HG03442 (cell line): ENCODE data around the gene MAP1S.
"Not testable (repeated sequence)": the region's sequence is repeated elsewhere in the genome, so short reads cannot be mapped to it uniquely, and the experiment has no call there.

Experiments used
- ATAC-seq: cut with Tn5 transposase; IDR thresholded peaks from one replicate; pipeline ENCODE4 v1.9.1; 2021; ENCODE audit warnings: mild to moderate bottlenecking, moderate library complexity; ENCODE audit not compliant: unreplicated experiment

Gene MAP1S

DNA sequence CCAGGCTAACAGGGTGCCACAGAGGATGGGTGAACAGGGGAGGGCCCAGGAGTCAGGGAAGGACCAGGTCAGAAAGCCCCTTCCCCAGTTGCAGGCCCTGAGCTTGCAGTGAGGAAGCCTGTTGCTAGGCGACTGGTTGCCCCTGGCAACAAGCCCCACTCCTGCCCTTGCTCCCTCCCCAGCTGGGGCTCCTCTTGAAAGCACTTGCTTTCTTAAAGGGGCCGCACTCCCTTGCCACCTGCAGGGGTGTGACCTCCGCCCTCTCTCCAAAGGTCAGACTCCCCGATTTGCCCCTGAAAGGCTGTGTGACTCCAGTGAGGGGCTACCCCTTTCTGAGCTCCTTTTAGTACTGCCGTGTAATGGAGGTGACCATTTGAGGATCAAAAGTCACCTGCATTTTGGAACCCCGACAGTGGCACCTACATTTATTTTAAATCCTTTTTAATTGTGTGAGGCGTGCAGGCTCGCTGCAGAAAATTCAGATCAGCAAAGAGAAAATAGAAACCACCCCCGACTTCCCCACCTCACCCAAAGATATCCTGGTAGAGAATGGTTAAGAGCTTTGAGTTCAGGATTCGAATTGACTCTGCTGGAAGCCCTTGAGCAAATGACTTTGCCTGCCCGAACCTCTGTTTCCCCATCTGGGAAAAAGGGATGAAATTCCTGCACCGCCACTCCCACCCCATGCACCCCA is 36.8 kb downstream of the MAP1S start:
- peak; percentile 32 for ATAC-seq

DNA sequence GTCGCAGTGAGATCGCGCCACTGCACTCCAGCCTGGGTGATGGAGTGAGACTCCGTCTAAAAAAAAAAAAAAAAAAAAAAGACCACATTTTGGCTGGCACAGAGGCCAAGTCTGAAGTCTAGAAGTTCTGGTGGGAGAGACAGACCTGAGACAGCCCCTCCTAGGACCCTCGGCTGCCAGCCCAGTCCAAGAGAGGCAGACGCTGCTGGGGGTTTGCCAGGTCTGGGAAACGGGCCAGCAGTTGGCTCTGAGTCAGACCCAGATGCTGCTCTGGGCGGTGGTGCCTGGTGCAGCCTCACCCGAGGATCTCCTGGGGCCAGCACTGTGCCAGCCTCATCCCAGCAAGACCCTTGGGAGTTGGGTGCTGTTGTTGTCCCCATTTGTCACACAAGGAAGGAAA is 37.8 kb downstream of the MAP1S start:
- ATAC-seq: no peak

DNA sequence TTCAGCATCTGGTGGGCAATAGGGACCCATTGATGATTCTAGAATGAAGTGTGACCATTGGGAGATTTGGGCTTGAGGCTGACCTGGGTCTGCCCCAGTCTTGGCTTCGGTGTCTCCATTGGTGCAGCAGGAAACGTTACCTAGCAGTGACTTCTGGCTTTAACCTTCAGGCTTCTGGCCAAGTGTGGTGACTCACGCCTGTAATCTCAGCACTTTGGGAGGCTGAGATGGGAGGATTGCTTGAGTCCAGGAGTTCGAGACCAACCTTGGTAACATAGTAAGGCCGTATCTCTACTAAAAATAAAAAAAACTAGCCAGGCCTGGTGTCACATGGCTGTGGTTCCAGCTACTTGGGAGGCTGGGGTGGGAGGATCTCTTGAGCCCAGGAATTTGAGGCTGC is 39.2 kb downstream of the MAP1S start:
- ATAC-seq: no peak

DNA sequence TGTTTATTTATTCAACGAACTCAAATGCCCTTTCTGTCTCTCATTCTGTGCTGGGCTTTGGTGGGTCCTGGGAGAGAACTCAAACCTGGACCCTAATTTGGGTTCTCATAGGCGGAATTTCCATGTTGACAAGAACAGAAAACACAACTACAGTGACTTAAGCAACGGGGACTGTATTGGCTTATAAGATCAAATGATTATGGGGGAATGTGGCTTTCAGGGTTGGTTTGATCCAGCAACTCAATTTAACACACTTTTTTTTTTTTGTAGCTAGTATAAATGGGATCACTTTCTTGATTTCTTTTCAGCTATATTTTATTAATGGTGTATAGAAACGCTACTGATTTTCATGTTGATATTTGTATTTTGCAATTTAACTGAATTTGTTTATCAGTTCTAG is 41.9 kb downstream of the MAP1S start:
- no peak for ATAC-seq

DNA sequence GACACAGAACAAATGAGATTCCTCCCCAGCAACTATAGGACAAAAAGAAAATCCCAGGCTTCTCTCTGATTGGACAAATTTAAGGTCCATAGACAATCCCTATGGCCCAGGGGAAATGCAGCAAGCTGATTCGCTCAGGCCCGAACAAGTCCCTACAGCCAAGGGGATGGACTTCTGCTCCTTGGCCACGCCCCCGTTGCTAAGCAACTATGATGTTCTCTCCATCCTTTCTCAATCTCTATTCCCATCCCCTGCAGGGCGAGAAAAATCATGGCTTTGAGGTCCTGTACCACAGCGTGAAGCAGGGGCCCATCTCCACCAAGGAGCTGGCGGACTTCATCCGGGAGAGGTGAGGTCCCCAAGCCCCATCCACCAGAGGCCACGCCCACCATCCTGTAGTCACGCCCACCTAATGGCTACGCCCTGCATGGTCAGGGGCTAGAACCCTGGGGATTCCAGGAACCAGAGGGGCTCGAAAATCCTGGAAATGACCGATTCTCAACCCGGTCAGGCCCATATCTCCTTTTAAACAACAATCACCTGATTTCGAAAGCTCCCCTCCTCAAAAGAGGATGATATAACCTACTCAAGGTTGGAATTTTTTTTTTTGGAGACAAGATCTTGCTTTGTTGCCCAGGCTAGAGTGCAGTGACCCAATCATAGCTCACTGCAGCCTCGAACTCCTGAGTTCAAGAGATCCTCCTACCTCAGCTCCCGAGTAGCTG is 43.4 kb downstream of the MAP1S start:
- no peak for ATAC-seq

DNA sequence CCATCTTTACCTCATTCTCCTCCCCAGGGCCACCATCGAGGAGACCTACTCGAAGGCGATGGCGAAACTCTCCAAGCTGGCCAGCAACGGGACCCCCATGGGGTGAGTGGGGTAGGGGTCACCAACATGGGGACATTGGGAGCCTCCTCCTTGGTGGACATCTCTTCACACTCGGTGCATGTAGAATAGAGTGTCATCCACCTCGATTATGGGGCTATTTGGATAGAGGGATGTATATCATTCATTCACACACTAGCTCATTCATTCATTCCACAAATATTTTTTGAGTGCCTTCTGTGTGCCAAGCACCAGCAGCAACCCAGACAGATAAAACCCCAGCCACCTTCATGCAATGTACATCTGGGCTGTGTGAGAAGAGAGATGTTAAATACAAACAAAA is 45.1 kb downstream of the MAP1S start:
- ATAC-seq: no peak

DNA sequence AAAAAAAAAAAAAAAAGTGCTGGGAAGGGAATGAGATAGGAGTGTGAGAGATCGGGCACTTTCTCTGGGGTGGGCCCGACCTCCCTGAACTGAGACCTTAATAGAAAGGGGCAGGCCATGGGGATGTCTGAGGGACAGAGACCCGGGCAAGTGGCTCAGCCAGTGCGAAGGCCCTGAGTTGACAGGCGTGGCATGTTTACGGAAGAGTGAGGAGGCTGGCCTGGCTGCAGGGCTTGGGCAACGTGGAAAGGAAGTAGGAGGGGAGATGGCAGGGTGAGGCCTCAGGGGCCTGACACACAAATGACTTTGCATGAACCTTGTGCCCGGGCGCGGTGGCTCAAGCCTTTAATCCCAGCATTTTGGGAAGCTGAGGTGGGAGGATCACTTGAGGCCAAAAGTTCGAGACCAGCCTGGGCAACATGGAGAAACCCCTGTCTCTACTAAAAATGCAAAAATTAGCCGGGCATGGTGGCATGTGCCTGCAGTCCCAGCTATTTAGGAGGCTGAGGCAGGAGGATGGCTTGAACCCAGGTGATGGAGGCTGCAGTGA is 45.9 kb downstream of the MAP1S start:
- ATAC-seq: no peak

DNA sequence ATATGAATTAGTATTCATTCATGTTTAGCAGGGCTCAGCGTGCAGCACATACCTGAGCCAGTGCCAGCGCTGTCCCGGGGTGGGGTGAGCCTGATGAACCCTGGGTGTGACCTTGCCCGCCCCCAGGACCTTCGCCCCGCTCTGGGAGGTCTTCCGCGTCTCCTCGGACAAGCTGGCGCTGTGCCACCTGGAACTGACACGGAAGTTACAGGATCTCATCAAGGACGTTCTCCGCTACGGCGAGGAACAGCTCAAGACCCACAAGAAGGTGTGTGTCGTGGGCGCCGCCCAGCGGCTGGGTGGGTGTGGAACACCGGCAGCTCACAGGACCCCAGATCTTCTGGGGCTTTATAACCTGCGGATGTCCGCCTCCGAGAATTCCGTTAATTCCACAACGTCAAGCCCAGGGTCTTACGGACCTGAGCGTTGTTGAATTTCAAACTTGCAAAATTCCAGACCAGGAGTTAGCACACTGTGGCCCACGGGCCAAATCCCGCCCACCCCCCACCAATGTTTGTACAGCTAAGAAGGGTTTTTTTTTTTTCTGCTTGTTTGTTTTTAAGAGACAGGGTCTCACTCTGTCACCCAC is 47.4 kb downstream of the MAP1S start:
- no peak for ATAC-seq

DNA sequence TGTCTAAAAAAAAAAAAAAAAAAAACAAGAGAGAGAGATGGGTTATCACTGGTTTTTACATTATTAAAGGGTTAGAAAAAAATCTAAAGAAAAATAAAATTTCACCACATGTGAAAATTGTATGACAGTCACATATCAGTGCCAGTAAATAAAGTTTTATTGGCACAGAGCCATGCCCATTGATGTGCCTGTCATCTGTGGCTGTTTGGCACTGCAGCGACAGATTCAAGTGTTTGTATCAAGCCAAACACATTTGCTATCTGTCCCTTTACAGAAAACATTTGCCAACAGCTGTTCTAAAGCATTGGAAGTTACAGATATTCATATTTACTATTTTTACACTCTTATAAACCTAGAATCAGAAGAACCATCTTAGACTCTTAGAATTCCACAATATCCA is 48.3 kb downstream of the MAP1S start:
- no peak for ATAC-seq

DNA sequence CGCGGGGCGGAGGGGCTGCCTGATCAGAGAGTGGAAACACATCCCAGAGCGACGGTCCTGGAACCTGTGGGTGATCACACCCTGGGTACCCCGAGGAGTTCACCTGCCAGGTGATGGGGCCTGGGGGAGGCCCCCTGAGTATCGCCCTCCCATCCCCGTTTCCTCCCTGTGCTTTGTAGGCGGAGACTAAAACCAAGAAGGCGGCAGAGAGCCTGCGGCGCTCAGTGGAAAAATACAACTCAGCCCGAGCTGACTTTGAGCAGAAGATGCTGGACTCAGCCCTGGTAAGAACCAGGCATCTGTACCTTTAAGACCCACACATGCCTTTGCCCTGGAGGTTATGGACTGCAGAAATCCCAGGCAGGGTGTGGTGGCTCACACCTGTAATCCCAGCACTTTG is 51.3 kb downstream of the MAP1S start:
- ATAC-seq: no peak

DNA sequence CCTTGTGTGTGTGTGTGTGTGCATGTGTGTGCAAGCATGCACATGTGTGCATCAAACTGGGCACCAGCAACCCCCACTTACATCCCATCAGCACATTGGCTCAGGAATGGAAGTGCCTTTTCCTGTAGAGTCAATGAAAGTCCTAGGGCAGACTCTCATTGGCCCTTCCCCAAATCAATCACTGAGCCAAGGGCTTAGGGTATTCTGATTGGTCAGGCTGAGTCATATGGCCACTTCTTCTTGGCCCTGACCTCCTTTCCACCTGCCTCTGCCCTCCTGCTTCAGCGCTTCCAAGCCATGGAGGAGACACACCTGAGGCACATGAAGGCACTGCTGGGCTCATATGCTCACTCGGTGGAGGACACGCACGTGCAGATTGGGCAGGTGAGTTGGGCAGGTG is 52.9 kb downstream of the MAP1S start:
- no peak for ATAC-seq

DNA sequence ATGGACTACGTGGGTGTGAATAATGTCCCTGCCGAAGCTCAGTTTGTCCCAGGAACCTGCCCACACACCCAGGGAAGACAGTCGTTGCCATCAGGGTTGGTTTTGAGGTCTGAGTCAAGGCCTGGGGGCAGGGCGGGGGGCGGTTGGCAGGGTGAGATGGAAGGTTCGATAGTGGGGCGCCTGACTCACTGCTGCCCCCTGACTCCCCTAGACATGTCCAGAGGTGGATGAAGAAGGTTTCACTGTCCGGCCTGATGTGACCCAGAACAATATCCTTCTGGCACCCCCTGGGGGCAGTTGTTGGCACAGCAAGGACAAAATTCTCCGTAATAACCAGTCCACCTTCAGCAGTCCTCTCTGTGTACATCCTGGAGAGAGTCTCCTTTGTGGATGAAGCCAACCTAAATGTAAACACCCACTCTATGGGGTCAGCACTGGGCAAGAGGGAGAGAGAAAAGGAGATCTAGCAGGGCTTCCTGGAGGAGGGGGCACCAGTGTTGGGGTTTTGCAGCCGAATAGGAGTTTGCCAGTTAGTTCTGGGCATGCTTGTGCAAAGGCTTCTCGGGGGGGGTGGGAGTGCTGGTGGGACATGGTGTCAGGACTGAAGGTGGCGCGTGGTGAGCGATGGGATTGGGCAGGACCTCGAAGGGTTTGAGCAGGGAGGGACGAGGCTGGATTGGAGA is 56.1 kb downstream of the MAP1S start:
- ATAC-seq: no peak

DNA sequence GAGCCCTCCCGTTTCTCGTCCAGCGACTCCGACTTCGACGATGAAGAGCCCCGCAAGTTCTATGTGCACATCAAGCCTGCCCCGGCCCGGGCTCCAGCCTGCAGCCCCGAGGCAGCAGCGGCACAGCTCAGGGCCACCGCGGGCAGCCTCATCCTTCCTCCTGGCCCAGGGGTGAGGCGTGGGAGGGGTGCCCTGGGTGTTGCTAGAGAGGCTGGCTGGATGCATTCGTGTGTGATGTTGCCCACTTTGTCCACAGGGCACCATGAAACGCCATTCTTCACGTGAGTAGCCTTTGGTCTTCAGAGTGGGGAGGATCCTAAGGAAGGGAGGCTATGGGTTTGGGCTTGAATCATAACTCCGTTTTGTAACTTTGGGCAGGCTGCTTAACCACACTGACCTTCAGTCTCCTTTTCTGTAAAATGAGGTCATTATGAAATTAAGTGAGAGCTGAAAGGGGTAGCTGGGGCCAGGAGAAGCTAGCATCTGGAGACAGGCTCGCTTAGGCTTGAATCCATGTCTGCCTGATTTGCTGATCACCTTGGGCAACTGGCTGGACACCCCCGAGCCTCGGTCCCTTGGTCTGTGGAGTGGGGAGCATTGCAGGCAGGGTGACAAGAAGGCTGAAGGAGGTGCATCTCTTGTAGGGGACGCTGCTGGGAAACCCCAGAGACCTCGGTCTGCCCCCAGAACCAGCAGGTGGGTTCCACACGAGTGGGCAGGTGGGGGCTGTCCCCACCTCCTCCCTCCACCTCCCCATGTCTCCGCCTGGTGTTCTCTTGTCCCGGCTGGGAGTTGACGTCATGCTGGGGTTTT is 56.9 kb downstream of the MAP1S start:
- peak; percentile 58 for ATAC-seq

DNA sequence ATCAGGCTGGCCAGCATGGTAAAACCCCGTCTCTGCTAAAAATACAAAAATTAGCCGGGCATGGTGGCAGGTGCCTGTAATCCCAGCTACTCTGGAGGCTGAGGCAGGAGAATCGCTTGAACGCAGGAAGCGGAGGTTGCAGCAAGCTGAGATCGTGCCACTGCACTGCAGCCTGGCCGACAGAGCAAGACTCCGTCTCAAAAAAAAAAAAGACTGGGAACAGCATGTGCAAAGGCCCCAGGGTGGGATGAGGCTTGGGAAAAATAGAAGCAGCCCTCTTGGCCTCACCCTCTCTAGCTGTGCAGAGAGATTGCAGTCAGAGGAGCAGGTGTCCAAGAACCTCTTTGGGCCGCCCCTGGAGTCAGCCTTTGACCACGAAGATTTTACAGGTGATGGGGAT is 58.6 kb downstream of the MAP1S start:
- not testable (repeated sequence) for ATAC-seq

DNA sequence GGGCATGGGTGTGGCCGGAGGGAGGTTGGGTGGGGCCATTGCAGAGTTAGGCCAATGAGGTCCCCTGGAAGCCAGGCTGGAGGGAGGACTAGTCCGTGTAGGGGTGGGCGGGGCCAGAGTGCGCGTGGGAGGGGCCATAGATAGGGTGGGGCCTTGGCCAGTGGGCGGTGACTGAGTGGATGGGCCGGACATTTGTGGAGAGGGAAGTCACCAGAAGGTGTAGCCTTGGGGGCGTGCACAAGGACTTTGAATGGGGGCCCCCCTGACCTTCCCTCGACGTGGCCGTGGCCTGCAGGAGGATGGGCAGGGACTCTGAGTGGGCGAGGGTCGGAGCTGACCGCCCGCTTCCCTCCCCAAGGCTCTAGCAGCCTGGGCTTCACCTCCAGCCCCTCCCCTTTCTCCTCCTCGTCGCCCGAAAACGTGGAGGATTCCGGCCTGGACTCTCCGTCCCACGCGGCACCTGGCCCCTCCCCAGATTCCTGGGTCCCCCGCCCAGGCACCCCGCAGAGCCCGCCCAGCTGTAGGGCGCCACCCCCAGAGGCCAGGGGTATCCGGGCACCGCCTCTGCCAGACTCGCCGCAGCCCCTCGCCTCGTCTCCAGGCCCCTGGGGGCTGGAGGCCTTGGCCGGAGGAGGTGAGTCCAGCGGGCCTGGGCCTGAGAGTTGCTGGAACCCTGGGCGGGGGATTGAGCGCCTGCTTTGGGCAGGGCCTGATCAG is 59.1 kb downstream of the MAP1S start:
- no peak for ATAC-seq

DNA sequence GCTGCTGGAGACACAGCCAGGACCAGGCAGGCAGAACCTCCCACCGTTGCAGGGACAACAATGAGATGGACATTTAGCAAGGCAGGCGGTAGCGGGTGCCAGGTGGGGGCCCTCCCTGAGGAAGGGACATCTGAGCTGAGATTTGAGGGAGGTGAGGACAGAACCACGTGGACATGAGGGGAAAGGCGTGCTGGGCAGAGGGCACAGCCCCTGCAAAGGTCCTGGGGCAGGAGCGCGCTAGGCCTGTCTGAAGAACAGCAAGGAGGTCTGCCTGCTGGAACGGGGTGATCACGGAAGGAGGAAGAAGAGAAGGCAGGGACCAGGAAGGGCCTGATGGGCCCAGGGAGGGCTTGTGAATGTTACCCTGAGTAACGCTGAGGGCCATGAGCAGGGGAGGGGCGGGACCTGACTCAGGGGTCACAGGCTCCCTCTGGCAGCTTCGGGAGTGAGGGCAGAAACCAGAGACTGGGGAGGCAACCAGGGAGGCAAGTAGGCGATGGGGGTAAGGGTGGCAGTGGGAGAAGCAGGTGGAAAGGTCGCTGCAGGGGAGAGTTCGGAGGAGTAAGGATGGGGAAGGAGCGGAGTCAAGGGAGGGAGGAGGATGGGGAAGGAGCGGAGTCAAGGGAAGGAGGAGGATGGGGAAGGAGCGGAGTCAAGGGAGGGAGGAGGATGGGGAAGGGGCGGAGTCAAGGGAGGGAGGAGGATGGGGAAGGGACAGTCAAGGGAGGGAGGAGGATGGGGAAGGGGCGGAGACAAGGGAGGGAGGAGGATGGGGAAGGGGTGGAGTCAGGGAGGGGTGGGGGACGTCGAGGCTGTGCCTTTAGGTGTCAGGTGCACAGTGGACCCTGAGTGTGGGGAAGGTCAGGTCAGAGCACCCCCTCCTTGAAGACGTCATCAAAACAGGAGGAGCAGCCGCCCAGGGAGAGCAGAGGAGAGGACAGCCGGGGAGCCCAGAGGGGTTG is 60.0 kb downstream of the MAP1S start:
- ATAC-seq: no peak

DNA sequence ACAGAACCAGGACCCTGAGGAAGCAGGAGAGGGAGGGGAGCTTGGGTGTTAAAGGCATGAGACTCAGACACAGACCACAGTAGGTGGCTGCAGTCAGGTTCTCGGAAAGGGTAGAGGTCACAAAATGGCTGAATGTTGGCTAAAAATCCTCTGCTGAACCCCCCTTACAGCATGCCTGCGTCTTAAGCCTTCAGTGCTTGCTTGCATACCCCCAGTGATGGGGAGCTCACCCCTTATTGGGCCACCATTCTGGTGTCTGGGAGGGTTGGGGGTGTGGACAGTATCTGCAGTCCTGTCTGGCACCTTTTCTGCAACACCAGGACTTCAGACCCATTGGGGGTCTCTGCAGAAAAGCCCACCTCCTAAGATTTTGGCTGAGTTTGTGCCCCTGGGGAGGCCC is 61.5 kb downstream of the MAP1S start:
- ATAC-seq: no peak

DNA sequence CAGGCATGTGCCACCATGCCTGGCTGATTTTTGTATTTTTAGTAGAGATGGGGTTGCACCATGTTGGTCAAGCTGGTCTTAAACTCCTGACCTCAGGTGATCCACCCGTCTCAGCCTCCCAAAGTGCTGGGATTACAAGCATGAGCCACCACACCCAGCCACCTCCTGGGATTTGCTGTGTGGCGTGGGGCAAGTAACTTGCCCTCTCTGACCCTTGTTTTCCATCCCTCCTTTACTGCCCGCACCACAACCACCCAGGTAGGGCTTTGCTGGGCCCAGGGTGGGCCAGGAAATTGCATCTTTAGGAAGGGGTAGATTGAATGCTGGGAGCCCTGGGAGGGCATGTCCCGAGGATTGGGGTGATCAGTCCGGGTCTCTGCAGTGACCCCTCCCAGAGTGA is 64.4 kb downstream of the MAP1S start:
- ATAC-seq: not testable (repeated sequence)
